HEK293 (cell line): ENCODE results near the gene CYRIA.

Source experiments
- CTCF ChIA-PET: fragments of 350-600 bp; formaldehyde crosslinking; extraction: SDS; loops from one replicate; lab custom pipeline; 2021; ENCODE audit warnings: antibody characterized with exemption; lab: Yijun Ruan, JAX
- POLR2A ChIA-PET: fragments of 300-600 bp; formaldehyde crosslinking; extraction: SDS; loops from one replicate; lab custom pipeline; 2020; ENCODE audit warnings: antibody characterized with exemption, inconsistent platforms; lab: Yijun Ruan, JAX
- H3K27ac ChIP-seq: fragments of 200-500 bp; sonication (Bioruptor generic); 2 replicates; pipeline ENCODE4 v1.5.1; 2014; ENCODE audit warnings: low read depth, low read length, control low read depth, inconsistent platforms; ENCODE audit errors: extremely low read depth
- H3K36me3 ChIP-seq, 2 experiments: fragments of 200-500 bp in 1 of 2; sonication (Bioruptor generic) in 1 of 2; 1 replicate in 1 of 2; 2 replicates in 1 of 2; pipeline ENCODE4 v1.5.1; 2014 to 2017; ENCODE audit warnings: inconsistent platforms in 2 of 2, low read length in 2 of 2; ENCODE audit not compliant: control insufficient read depth in 2 of 2, insufficient read depth in 1 of 2
- H3K4me1 ChIP-seq: fragments of 200-500 bp; sonication (Bioruptor generic); 2 replicates; pipeline ENCODE4 v1.5.1; 2014; ENCODE audit warnings: mild to moderate bottlenecking, low read length, inconsistent platforms; ENCODE audit not compliant: control insufficient read depth, insufficient read depth
- H3K4me3 ChIP-seq: 2 replicates; pipeline ENCODE4 v1.5.1; 2011; ENCODE audit warnings: low read depth, mild to moderate bottlenecking, control low read depth, low read length, moderate library complexity
- H3K9me3 ChIP-seq: fragments of 200-500 bp; sonication (Bioruptor generic); 2 replicates; pipeline ENCODE4 v1.5.1; 2014; ENCODE audit warnings: low read depth, low read length, inconsistent platforms; ENCODE audit not compliant: control insufficient read depth, insufficient read depth
- BCL11B ChIP-seq: fragments of 450-650 bp; formaldehyde crosslinking; IDR thresholded peaks from 2 replicates; pipeline ENCODE4 v1.5.1; 2016; ENCODE audit warnings: low read depth, missing biosample characterization, missing genetic modification characterization
- FEZF1 ChIP-seq: fragments of 450-650 bp; formaldehyde crosslinking; IDR thresholded peaks from 2 replicates; pipeline ENCODE4 v1.5.1; 2016; ENCODE audit warnings: missing biosample characterization, missing genetic modification characterization
- GLIS2 ChIP-seq: fragments of 450-650 bp; formaldehyde crosslinking; IDR thresholded peaks from 2 replicates; pipeline ENCODE4 v1.5.1; 2016; ENCODE audit warnings: missing biosample characterization, missing genetic modification characterization
- KLF8 ChIP-seq: fragments of 450-650 bp; formaldehyde crosslinking; IDR thresholded peaks from 2 replicates; pipeline ENCODE4 v1.5.1; 2016; ENCODE audit warnings: missing biosample characterization, missing genetic modification characterization
- MYNN ChIP-seq: fragments of 450-650 bp; formaldehyde crosslinking; IDR thresholded peaks from 2 replicates; pipeline ENCODE4 v1.5.1; 2016; ENCODE audit warnings: missing biosample characterization, missing genetic modification characterization, borderline replicate concordance
- TRIM28 ChIP-seq: IDR thresholded peaks from 2 replicates; pipeline ENCODE4 v1.6.1; 2011; ENCODE audit warnings: low read length, control low read depth, borderline replicate concordance
- WT1 ChIP-seq: fragments of 450-650 bp; formaldehyde crosslinking; IDR thresholded peaks from 2 replicates; pipeline ENCODE4 v1.5.1; 2016; ENCODE audit warnings: missing biosample characterization, missing genetic modification characterization
- ZFHX2 ChIP-seq: fragments of 450-650 bp; formaldehyde crosslinking; conservative IDR thresholded peaks from 2 replicates; pipeline ENCODE4 v1.5.1; 2016; ENCODE audit warnings: missing biosample characterization, missing genetic modification characterization
- ZFP41 ChIP-seq: fragments of 450-650 bp; formaldehyde crosslinking; IDR thresholded peaks from 2 replicates; pipeline ENCODE4 v1.5.1; 2016; ENCODE audit warnings: missing biosample characterization, missing genetic modification characterization, borderline replicate concordance
- ZNF138 ChIP-seq: fragments of 450-650 bp; formaldehyde crosslinking; IDR thresholded peaks from 2 replicates; pipeline ENCODE4 v1.5.1; 2016; ENCODE audit warnings: missing biosample characterization, missing genetic modification characterization, borderline replicate concordance
- ZNF184 ChIP-seq: fragments of 450-650 bp; IDR thresholded peaks from 2 replicates; pipeline ENCODE4 v1.5.1; 2018; ENCODE audit warnings: missing biosample characterization, mild to moderate bottlenecking, missing genetic modification characterization
- ZNF19 ChIP-seq: fragments of 450-650 bp; formaldehyde crosslinking; IDR thresholded peaks from 2 replicates; pipeline ENCODE4; 2016; ENCODE audit warnings: missing biosample characterization, missing genetic modification characterization, low read depth
- ZNF416 ChIP-seq: fragments of 450-650 bp; formaldehyde crosslinking; IDR thresholded peaks from 2 replicates; pipeline ENCODE4 v1.5.1; 2016; ENCODE audit warnings: missing biosample characterization, missing genetic modification characterization
- ZNF426 ChIP-seq: fragments of 450-650 bp; formaldehyde crosslinking; IDR thresholded peaks from 2 replicates; pipeline ENCODE4 v1.5.1; 2017; ENCODE audit warnings: missing biosample characterization, missing genetic modification characterization, mild to moderate bottlenecking, inconsistent platforms, moderate library complexity
- ZNF629 ChIP-seq: fragments of 450-650 bp; formaldehyde crosslinking; IDR thresholded peaks from 2 replicates; pipeline ENCODE4 v1.5.1; 2017; ENCODE audit warnings: missing biosample characterization, missing genetic modification characterization
- ZNF791 ChIP-seq: fragments of 450-650 bp; formaldehyde crosslinking; IDR thresholded peaks from 2 replicates; pipeline ENCODE4 v1.5.1; 2016; ENCODE audit warnings: missing biosample characterization, missing genetic modification characterization
- ZXDB ChIP-seq: fragments of 450-650 bp; formaldehyde crosslinking; IDR thresholded peaks from 2 replicates; pipeline ENCODE4 v1.5.1; 2016; ENCODE audit warnings: missing biosample characterization, missing genetic modification characterization
- TF ChIP-seq, protein P1 (sequence below): fragments of 450-650 bp; formaldehyde crosslinking; IDR thresholded peaks from 2 replicates; pipeline ENCODE4 v1.5.1; 2016; ENCODE audit warnings: missing biosample characterization, missing genetic modification characterization, low read depth
- TF ChIP-seq, protein P2 (sequence below): fragments of 450-650 bp; formaldehyde crosslinking; IDR thresholded peaks from 2 replicates; pipeline ENCODE4 v1.5.1; 2016; ENCODE audit warnings: missing biosample characterization, missing genetic modification characterization, borderline replicate concordance

The CYRIA gene

DNA sequence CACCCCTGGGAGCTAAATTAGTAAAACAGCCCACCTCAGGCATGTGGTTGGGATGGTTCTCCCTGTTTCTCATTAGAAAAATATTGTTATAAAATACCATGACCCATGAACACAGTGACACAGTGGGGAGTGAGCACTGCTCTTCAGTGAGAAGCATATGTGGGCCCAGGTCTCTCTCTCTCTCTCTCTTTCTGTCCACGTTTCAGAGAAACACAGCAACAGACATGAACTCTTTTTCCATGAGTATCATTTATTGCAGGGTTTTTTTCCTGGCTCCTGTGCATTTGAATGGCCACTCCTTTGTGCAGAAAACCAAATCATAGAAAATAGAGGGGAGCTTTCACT lies 41.2 kb downstream of the CYRIA start:
- CTCF ChIA-PET = interaction anchor here (0.7 to 9.1 kb wide), 4 partner anchors 11 to 131 kb away, joined by 3 to 135 read pairs (median 12); no protein-coding TSS in a partner anchor
- no peaks in the 10 kb centered on the region for H3K9me3 ChIP-seq
- H3K4me1 ChIP-seq = no peaks in the 10 kb centered on the region
- no peak overlapping the region for H3K27ac ChIP-seq
- TF ChIP-seq ZNF416 = no peak
- no peak for TF ChIP-seq GLIS2 (tag by site-specific recombination)
- TF ChIP-seq WT1 (tag by site-specific recombination) = no peak
- no peak for TF ChIP-seq ZXDB (tag by site-specific recombination)
- no peak for TF ChIP-seq BCL11B
- TF ChIP-seq ZFP41 (tag by site-specific recombination) = no peak
- TF ChIP-seq, protein P1, sequence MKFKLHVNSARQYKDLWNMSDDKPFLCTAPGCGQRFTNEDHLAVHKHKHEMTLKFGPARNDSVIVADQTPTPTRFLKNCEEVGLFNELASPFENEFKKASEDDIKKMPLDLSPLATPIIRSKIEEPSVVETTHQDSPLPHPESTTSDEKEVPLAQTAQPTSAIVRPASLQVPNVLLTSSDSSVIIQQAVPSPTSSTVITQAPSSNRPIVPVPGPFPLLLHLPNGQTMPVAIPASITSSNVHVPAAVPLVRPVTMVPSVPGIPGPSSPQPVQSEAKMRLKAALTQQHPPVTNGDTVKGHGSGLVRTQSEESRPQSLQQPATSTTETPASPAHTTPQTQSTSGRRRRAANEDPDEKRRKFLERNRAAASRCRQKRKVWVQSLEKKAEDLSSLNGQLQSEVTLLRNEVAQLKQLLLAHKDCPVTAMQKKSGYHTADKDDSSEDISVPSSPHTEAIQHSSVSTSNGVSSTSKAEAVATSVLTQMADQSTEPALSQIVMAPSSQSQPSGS (tag by site-specific recombination) = no peak
- TF ChIP-seq ZNF138 = no peak
- no peak for TF ChIP-seq FEZF1 (tag by site-specific recombination)
- no peak for TF ChIP-seq ZNF19
- TF ChIP-seq, all 188 proteins: peak for 0
- Histone ChIP-seq H3K4me3 (no peak overlapping the region), H3K36me3 (peaks cover 0 to 33% of the 10 kb centered on the region in 2 experiments; a peak in 1 of 3 replicates)
- POLR2A ChIA-PET = no interaction called here

DNA sequence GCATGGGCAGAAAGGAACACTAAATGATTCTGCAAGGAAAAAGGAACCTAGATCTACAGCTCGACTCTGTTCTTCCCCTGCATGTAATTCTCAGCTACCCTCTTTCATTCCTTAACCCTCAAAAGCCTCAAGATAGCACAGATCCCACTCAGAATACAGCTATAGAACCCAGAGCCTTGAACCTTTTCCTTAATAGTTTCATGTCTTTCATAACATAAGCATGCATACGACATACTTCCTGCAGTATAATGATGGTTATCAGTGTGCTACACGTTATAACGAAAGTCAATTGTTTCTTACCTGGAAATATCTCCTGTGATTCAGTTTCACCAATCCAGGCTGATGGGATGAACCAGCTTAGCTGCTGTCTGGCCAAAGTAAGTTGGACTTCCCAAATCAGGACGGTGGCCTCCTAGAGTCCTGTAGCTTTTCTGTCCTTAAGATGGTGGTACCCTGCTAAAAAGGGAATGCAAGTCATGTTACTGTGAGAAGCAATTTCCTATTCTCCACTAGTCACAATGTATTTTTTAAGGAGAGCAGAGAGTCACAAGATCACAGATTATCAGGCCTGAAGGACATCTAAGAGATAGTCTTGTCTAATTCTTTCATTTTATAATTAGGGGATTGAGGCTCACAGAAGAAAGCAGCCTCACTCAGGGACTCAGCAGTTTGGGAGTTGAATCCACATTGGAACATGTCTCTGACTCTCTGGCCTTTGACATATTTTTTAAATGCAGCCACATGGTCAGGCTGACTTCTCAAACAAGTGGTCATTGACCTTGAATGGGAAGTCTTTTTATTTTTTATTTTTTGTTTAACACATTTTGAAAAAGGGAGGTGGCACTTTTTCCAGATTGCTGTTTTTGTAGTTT lies 41.8 kb downstream of the CYRIA start:
- Histone ChIP-seq H3K27ac (no peak overlapping the region), H3K9me3 (no peaks in the 10 kb centered on the region), H3K36me3 (peaks cover 0 to 37% of the 10 kb centered on the region in 2 experiments; a peak in 1 of 3 replicates), H3K4me1 (no peaks in the 10 kb centered on the region), H3K4me3 (no peak overlapping the region)
- POLR2A ChIA-PET = no interaction called here
- CTCF ChIA-PET = interaction anchor here (0.7 to 9.1 kb wide), 6 partner anchors 10 to 132 kb away, joined by 3 to 135 read pairs (median 6); no protein-coding TSS in a partner anchor
- TF ChIP-seq ZNF184 (tag by site-specific recombination) (no peak), MYNN (tag by site-specific recombination) (no peak), KLF8 (no peak), ZNF629 (no peak), TRIM28 (no peak), ZNF426 (tag by site-specific recombination) (no peak), ZNF791 (tag by site-specific recombination) (no peak), ZFHX2 (tag by site-specific recombination) (no peak)
- TF ChIP-seq, protein P2, sequence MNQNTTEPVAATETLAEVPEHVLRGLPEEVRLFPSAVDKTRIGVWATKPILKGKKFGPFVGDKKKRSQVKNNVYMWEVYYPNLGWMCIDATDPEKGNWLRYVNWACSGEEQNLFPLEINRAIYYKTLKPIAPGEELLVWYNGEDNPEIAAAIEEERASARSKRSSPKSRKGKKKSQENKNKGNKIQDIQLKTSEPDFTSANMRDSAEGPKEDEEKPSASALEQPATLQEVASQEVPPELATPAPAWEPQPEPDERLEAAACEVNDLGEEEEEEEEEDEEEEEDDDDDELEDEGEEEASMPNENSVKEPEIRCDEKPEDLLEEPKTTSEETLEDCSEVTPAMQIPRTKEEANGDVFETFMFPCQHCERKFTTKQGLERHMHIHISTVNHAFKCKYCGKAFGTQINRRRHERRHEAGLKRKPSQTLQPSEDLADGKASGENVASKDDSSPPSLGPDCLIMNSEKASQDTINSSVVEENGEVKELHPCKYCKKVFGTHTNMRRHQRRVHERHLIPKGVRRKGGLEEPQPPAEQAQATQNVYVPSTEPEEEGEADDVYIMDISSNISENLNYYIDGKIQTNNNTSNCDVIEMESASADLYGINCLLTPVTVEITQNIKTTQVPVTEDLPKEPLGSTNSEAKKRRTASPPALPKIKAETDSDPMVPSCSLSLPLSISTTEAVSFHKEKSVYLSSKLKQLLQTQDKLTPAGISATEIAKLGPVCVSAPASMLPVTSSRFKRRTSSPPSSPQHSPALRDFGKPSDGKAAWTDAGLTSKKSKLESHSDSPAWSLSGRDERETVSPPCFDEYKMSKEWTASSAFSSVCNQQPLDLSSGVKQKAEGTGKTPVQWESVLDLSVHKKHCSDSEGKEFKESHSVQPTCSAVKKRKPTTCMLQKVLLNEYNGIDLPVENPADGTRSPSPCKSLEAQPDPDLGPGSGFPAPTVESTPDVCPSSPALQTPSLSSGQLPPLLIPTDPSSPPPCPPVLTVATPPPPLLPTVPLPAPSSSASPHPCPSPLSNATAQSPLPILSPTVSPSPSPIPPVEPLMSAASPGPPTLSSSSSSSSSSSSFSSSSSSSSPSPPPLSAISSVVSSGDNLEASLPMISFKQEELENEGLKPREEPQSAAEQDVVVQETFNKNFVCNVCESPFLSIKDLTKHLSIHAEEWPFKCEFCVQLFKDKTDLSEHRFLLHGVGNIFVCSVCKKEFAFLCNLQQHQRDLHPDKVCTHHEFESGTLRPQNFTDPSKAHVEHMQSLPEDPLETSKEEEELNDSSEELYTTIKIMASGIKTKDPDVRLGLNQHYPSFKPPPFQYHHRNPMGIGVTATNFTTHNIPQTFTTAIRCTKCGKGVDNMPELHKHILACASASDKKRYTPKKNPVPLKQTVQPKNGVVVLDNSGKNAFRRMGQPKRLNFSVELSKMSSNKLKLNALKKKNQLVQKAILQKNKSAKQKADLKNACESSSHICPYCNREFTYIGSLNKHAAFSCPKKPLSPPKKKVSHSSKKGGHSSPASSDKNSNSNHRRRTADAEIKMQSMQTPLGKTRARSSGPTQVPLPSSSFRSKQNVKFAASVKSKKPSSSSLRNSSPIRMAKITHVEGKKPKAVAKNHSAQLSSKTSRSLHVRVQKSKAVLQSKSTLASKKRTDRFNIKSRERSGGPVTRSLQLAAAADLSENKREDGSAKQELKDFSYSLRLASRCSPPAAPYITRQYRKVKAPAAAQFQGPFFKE (tag by site-specific recombination) = no peak
